MM.1S (cell line): ENCODE measurements around the gene UBXN1.

ENCODE experiments used
- DNase-seq: peaks from one replicate; pipeline ENCODE4 v3.0.0-alpha.2; 2015
- H2AFZ ChIP-seq: fragments of 300-600 bp; sonication (generic); 2 replicates; pipeline ENCODE4 v1.6.0; 2016; ENCODE audit warnings: antibody characterized with exemption, low read length
- H3F3A ChIP-seq: fragments of 300-600 bp; sonication (generic); 2 replicates; pipeline ENCODE4 v1.6.1; 2016; ENCODE audit warnings: mild to moderate bottlenecking, antibody characterized with exemption, low read length, moderate library complexity, mixed read lengths; ENCODE audit not compliant: insufficient read depth
- H3K27ac ChIP-seq: fragments of 300-600 bp; sonication (generic); 2 replicates; pipeline ENCODE4 v1.5.1; 2016; ENCODE audit warnings: mild to moderate bottlenecking, low read length
- H3K27me3 ChIP-seq: fragments of 300-600 bp; sonication (generic); replicated peaks from 2 replicates; pipeline ENCODE4 v1.6.0; 2016; ENCODE audit warnings: low read length; ENCODE audit not compliant: insufficient read depth
- H3K36me3 ChIP-seq: fragments of 300-600 bp; sonication (generic); replicated peaks from 2 replicates; pipeline ENCODE4 v1.6.1; 2016; ENCODE audit warnings: mild to moderate bottlenecking, low read length, mixed read lengths; ENCODE audit not compliant: insufficient read depth
- H3K4me1 ChIP-seq: fragments of 300-600 bp; sonication (generic); 2 replicates; pipeline ENCODE4 v1.6.1; 2016; ENCODE audit warnings: low read length, mixed read lengths
- H3K4me2 ChIP-seq: fragments of 300-600 bp; sonication (generic); 2 replicates; pipeline ENCODE4 v1.6.0; 2016; ENCODE audit warnings: low read depth, low read length
- H3K4me3 ChIP-seq: fragments of 300-600 bp; sonication (generic); 2 replicates; pipeline ENCODE4 v1.5.1; 2016; ENCODE audit warnings: low read length, mixed read lengths
- H3K79me2 ChIP-seq: fragments of 300-600 bp; sonication (generic); 2 replicates; pipeline ENCODE4 v1.6.1; 2016; ENCODE audit warnings: mixed run types, low read length, mixed read lengths
- H3K9ac ChIP-seq: fragments of 300-600 bp; sonication (generic); 2 replicates; pipeline ENCODE4 v1.6.1; 2016; ENCODE audit warnings: low read length, mixed read lengths
- H3K9me2 ChIP-seq: fragments of 300-600 bp; sonication (generic); replicated peaks from 2 replicates; pipeline ENCODE4 v1.6.1; 2016; ENCODE audit warnings: mild to moderate bottlenecking, low read length, mixed read lengths; ENCODE audit not compliant: insufficient read depth
- H3K9me3 ChIP-seq: fragments of 300-600 bp; sonication (generic); replicated peaks from 2 replicates; pipeline ENCODE4 v1.6.1; 2016; ENCODE audit warnings: mild to moderate bottlenecking, low read length, mixed read lengths; ENCODE audit not compliant: insufficient read depth
- H4K20me1 ChIP-seq: fragments of 300-600 bp; sonication (generic); 2 replicates; pipeline ENCODE4 v1.6.1; 2016; ENCODE audit warnings: mild to moderate bottlenecking, low read length, moderate library complexity, mixed read lengths; ENCODE audit not compliant: insufficient read depth
- EZH2 ChIP-seq: fragments of 300-600 bp; sonication (generic); optimal IDR thresholded peaks from 2 replicates; pipeline ENCODE3; 2017; ENCODE audit warnings: low read depth, mild to moderate bottlenecking, antibody characterized with exemption, low read length, mixed read lengths
- EZH2phosphoT487 ChIP-seq: fragments of 300-600 bp; sonication (generic); IDR thresholded peaks from 2 replicates; pipeline ENCODE4 v1.6.1; 2018; ENCODE audit warnings: antibody characterized with exemption, low read length
- TF ChIP-seq, protein P1 (sequence below): fragments of 300-600 bp; sonication (generic); IDR thresholded peaks from 2 replicates; pipeline ENCODE4 v1.5.1; 2016; ENCODE audit warnings: antibody characterized with exemption, low read length, mixed read lengths

The UBXN1 gene

DNA sequence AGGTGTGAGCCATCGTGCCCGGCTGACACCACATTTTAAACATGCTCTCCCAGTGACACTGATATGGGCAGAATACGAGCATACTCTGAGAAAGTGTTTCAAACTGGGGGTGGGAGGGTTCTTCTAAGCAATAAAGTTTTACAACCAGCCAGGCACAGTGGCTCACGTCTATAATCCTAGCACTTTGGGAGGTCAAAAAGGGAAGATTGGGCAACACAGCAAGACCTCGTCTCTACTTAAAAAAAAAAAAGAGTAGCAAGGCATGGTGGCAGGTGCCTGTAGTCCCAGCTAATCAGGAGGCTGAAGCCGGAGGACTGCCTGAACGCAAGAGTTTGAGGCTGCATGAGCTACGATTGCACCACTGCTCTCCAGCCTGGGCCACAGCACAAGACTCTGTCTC is 34.7 kb downstream of the UBXN1 start:
- TF ChIP-seq EZH2 (no peak), EZH2phosphoT487 (no peak)
- TF ChIP-seq, protein P1, sequence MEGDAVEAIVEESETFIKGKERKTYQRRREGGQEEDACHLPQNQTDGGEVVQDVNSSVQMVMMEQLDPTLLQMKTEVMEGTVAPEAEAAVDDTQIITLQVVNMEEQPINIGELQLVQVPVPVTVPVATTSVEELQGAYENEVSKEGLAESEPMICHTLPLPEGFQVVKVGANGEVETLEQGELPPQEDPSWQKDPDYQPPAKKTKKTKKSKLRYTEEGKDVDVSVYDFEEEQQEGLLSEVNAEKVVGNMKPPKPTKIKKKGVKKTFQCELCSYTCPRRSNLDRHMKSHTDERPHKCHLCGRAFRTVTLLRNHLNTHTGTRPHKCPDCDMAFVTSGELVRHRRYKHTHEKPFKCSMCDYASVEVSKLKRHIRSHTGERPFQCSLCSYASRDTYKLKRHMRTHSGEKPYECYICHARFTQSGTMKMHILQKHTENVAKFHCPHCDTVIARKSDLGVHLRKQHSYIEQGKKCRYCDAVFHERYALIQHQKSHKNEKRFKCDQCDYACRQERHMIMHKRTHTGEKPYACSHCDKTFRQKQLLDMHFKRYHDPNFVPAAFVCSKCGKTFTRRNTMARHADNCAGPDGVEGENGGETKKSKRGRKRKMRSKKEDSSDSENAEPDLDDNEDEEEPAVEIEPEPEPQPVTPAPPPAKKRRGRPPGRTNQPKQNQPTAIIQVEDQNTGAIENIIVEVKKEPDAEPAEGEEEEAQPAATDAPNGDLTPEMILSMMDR, result no peak
- H3K79me2 ChIP-seq, result peaks cover 68% of the 10 kb centered on the region
- DNase-seq, result no peak

DNA sequence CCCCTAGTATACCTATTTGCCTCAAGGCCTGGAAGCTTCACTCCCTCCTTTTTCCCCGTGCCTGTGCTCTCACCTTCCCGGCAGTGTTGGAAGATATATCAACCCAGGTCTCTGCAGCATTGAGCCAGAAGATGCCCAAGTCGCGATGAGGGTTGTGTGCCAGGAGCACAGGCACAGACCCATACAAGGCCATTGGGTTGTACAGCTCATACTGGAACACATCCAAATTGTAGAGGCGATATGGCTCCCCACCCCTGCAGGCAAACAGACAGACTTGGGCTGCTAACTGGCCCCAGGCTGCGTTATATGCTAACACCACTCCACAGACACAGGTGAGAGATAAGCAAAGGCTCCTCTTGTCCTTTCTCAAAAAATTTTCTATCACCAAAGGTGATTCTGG is 46.4 kb downstream of the UBXN1 start:
- no peaks in the 10 kb centered on the region; the same call in 1 of the 2 replicates for H3F3A ChIP-seq

More for the DNA sequence above, 34.7 kb downstream of the UBXN1 start:
- H3F3A ChIP-seq, result peaks cover 5% of the 10 kb centered on the region; the same call in 1 of the 2 replicates
- no peak overlapping the region for H2AFZ ChIP-seq
- no peak overlapping the region for H3K4me2 ChIP-seq
- H3K36me3 ChIP-seq, result 0 out of 2 replicates have a peak, but pooled peaks cover 8% of the 10 kb centered on the region
- no peaks in the 10 kb centered on the region for H3K9me2 ChIP-seq
- H4K20me1 ChIP-seq, result no peaks in the 10 kb centered on the region
- H3K4me3 ChIP-seq, result no peak overlapping the region
- H3K9ac ChIP-seq, result no peak overlapping the region
- H3K27me3 ChIP-seq, result no peaks in the 10 kb centered on the region
- no peaks in the 10 kb centered on the region for H3K9me3 ChIP-seq
- H3K4me1 ChIP-seq, result peaks cover 9% of the 10 kb centered on the region
- H3K27ac ChIP-seq, result no peak overlapping the region

DNA sequence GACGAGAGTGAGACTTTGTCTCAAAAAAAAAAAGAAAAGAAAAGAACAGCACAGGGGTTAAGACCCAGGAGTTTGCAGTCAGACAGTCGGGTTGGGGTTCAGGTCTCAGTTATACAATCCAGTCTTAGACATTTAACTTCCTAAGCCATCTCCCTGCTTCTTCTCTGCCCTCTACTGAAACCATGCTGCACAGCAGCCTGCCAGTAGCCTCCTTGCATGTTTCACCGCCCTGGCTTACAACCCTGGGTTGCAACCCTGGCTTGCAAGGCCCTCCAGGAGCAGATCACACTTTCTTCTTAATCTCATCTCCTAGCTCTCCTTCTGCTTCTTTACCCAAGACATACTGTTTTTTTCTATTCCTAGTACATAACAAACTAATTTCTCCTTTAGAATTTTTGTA is 51.2 kb downstream of the UBXN1 start:
- Histone ChIP-seq H3K9me2 (no peaks in the 10 kb centered on the region), H3K27ac (no peak overlapping the region), H3K36me3 (peaks cover 16% of the 10 kb centered on the region; the same call in 1 of the 2 replicates), H3K4me1 (no peaks in the 10 kb centered on the region), H2AFZ (no peak overlapping the region), H3K4me3 (no peak overlapping the region), H3K27me3 (no peaks in the 10 kb centered on the region), H3K79me2 (peaks cover 2% of the 10 kb centered on the region), H3F3A (peaks cover 7% of the 10 kb centered on the region), H3K9me3 (no peaks in the 10 kb centered on the region), H4K20me1 (no peaks in the 10 kb centered on the region), H3K9ac (no peak overlapping the region), H3K4me2 (no peak overlapping the region)
- no peak for DNase-seq
- TF ChIP-seq EZH2phosphoT487, result no peak
- TF ChIP-seq, protein P1, result no peak; the same call in 1 of the 2 replicates
- TF ChIP-seq EZH2, result no peak

More for the DNA sequence above, 46.4 kb downstream of the UBXN1 start:
- Histone ChIP-seq H3K4me1 (no peaks in the 10 kb centered on the region), H3K27ac (no peak overlapping the region), H3K79me2 (peaks cover 32% of the 10 kb centered on the region), H3K4me3 (no peak overlapping the region), H3K9me2 (no peaks in the 10 kb centered on the region), H3K27me3 (no peaks in the 10 kb centered on the region), H2AFZ (no peak overlapping the region), H3K4me2 (no peak overlapping the region), H3K9me3 (no peaks in the 10 kb centered on the region), H3K36me3 (peaks cover 21% of the 10 kb centered on the region), H3K9ac (no peak overlapping the region), H4K20me1 (no peaks in the 10 kb centered on the region)
- DNase-seq, result no peak
- TF ChIP-seq EZH2 (no peak), EZH2phosphoT487 (no peak)
- TF ChIP-seq, protein P1, result no peak
